ENCODE results near the gene PNRC1. TPM values are rescaled to one million over a fixed set of nuclear protein-coding genes. Genes with fewer than 3 reads are reported as not detected.
"Not testable (repeated sequence)": the region's sequence is repeated elsewhere in the genome, so short reads cannot be mapped to it uniquely, and the experiment has no call there.

Gene PNRC1
- total RNA-seq, 1 experiment from 2014 or later = 66.2 TPM

- DNase-seq (ENCODE audit: extremely low read depth, low read depth) = no peak
Observed at GRCh38 chr6:89087881-89088280, 7.3 kb downstream of the PNRC1 start.

DNA sequence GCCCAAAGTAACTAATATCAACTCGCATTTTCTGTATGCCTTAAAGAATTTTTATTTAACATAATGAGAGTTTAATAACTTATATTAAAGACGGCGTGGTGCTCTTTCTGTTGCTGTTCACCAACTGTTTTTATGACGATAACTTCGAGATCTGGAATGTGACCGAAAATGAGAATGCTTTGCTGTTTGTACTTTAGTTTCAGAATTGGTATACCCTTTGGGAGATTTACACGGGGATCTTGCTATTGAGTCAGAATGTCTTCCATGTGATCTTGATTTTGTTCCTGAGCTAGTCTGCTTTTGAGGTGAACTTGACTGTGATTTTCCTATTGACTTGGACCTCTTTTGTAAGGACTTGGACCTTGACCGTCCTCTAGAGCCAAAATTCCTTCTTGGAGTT lies 17.9 kb downstream of the PNRC1 start:
- DNase-seq (ENCODE audit: extremely low read depth, low read depth) = no peak

DNA sequence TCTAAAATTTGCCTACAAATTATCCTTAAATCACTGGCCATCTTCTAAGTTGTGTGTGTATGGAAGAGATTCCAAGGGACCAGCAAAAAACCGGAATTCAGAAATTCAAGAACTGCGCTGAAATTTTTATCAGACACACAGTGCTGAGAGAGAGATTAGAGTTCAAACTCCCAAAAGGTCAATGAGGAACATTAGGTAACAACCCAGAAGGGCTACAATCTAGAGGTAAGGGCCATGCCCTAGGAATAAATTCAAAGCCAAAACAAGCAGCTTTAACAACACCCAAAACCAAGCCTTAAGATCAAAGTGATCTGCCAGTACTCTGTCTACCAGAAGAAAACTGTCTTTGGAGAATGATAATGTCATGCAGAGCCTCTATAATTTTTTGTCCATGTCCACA lies 19.6 kb downstream of the PNRC1 start:
- DNase-seq (ENCODE audit: extremely low read depth, low read depth) = no peak

DNA sequence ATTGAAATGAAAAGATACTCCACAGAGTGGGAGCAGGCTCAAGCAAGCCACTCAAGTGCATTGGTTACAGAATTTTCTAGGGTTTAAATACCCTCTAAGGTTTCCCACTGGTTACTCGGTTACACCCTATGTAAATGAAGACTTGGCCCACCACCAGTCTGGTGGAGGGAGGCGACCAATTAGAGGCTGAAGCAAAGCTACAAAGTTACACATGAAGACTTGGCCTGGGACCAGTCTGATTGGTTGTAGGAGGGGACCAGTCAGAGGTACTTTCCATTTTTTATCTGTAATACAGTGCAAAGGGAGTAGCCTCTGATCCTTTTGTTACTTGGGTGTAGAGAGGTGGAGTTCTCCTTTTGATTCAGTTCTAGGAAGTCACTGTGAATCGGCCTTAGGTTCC lies 29.7 kb downstream of the PNRC1 start:
- DNase-seq (ENCODE audit: extremely low read depth, low read depth) = no peak

- DNase-seq (ENCODE audit: extremely low read depth, low read depth) = no peak
Observed at GRCh38 chr6:89111933-89112332, 31.4 kb downstream of the PNRC1 start.

GRCh38 chr6:89116702-89117101 lies 36.2 kb downstream of the PNRC1 start:
- no peak for DNase-seq (ENCODE audit: extremely low read depth, low read depth)

GRCh38 chr6:89117211-89118108 lies 36.9 kb downstream of the PNRC1 start, which contains the start of gene SRSF12:
TSS of gene SRSF12 (minus strand) at chr6:89118071. CDS start at chr6:89117887, 184 bp downstream.
- DNase-seq (ENCODE audit: extremely low read depth, low read depth) = peak; percentile 3

GRCh38 chr6:89118931-89119330 lies 38.4 kb downstream of the PNRC1 start:
- no peak for DNase-seq (ENCODE audit: extremely low read depth, low read depth)

DNA sequence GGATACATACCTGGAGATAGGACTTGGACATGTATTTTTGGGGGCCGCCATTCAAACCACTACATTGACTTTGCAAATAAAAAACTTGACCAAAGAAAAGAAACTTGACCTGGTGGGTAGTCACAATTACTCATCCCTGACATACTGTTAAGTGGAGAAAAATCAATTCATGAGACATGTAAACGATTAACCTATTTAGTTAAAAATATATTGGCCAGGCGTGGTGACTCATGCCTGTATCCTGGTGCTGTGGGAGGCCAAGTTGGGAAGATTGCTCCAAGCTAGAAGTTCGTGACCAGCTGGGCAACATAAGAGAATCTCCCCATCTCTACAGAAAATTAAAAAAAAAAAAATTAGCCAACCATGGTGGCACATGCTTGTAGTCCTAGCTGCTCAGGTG lies 39.8 kb downstream of the PNRC1 start:
- no peak for DNase-seq (ENCODE audit: extremely low read depth, low read depth)

DNA sequence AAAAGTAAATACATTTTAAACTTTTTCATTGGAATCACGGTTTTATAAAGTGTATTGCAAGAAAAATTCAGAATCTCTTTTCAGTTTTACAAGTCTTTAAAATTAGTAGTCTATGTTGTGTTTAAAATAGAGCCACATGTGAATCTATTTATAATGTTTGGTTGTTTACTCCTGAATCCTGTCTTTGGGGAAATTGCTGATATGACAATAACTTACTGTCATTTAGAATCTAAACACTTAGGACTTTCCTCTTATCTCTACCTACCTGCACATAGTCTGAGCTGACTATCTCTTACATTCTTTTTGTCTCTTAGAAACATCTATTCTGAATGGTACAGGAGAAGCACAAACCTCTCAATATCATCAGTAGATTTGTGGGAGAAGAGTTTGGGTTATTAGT lies 41.4 kb downstream of the PNRC1 start:
- no peak for DNase-seq (ENCODE audit: extremely low read depth, low read depth)

DNA sequence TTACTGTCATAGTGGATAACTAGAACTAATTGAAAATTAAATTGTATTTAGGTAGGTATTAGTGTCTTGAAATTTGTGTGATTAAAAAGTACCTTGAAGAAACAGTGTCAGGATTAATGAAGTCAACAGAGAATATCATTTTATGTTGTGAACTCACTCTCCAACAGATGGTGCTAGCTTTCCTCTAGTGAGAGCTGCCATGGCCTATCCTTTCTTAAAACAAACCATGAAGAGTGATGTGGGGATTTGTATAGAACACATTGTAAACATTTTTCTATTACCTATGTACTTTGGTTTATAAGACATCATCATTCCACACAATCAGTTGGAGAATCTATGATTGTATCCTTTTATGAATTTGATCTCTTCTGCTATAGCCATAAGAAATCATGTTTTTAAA lies 42.1 kb downstream of the PNRC1 start:
- DNase-seq (ENCODE audit: extremely low read depth, low read depth) = no peak

DNA sequence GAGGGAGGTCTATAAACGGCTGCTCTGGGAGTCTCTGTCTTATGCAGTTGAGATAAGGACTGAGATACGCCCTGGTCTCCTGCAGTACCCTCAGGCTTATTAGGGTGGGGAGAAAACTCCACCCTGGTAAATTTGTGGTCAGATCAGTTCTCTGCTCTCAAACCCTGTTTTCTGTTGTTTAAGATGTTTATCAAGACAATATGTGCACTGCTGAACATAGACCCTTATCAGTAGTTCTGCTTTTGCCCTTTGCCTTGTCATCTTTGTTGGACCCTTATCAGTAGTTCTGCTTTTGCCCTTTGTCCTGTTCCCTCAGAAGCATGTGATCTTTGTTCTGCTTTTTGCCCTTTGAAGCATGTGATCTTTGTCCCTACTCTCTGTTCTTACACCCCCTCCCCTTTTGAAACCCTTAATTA lies 47.7 kb downstream of the PNRC1 start:
- DNase-seq (ENCODE audit: extremely low read depth, low read depth) = not testable (repeated sequence)

- DNase-seq (ENCODE audit: extremely low read depth, low read depth) = no peak
Observed at GRCh38 chr6:89131599-89131998, 51.0 kb downstream of the PNRC1 start.

- no peak for DNase-seq (ENCODE audit: extremely low read depth, low read depth)
Observed at GRCh38 chr6:89132057-89132456, 51.5 kb downstream of the PNRC1 start.

GRCh38 chr6:89133981-89134380 lies 53.4 kb downstream of the PNRC1 start:
- DNase-seq (ENCODE audit: extremely low read depth, low read depth) = no peak

GRCh38 chr6:89134723-89135122 lies 54.2 kb downstream of the PNRC1 start:
- no peak for DNase-seq (ENCODE audit: extremely low read depth, low read depth)

Small RNAs within 50 kb of the gene (small RNA-seq; reads per million reads assigned to genes)
- gene RN7SL336P (0 to 0.12 reads per million in 2 experiments), gene RNU2-61P (0.08 to 2.5 reads per million in 2 experiments)

Other genes with a start within 250 kb of the PNRC1 start
- 22.4 and 24.1 TPM in 2 replicates for gene RNGTT, start 117.1 kb upstream of the PNRC1 start, total RNA-seq (2014; rRNA removed; shearing (Covaris generic))
- gene SRSF12, start 37.3 kb downstream of the PNRC1 start, total RNA-seq (2014; rRNA removed; shearing (Covaris generic)) = 0.29 and 0.37 TPM in 2 replicates
- gene PM20D2, start 65.3 kb downstream of the PNRC1 start, total RNA-seq (2014; rRNA removed; shearing (Covaris generic)) = 31.1 and 32.0 TPM in 2 replicates
- not detected in 2 replicates for gene GABRR1, start 136.6 kb downstream of the PNRC1 start, total RNA-seq (2014; rRNA removed; shearing (Covaris generic))
- not detected in 2 replicates for gene GABRR2, start 234.5 kb downstream of the PNRC1 start, total RNA-seq (2014; rRNA removed; shearing (Covaris generic))